SK-N-SH treated with all-trans-retinoic acid at 6 μM for 48 hours (cell line): Measurements from ENCODE around the gene UGT2B7.
"Not testable (repeated sequence)": the region's sequence is repeated elsewhere in the genome, so short reads cannot be mapped to it uniquely, and the experiment has no call there.

Experiments used
- ATAC-seq: fragments of 200-7000 bp; cut with Tn5 transposase; 3 replicates; pipeline ENCODE4 v1.9.1; 2020; ENCODE audit warnings: mild to moderate bottlenecking, moderate library complexity
- ARNTL ChIP-seq: fragments of 450-650 bp; formaldehyde crosslinking; IDR thresholded peaks from 2 replicates; pipeline ENCODE4 v1.5.0; 2020; ENCODE audit warnings: low read depth, mild to moderate bottlenecking, moderate library complexity, borderline replicate concordance
- BACH2 ChIP-seq: fragments of 250-450 bp; sonication (Bioruptor Pico); IDR thresholded peaks from 2 replicates; pipeline ENCODE4 v1.9.0; 2021; ENCODE audit warnings: mild to moderate bottlenecking, borderline replicate concordance
- CSDC2 ChIP-seq: fragments of 250-450 bp; sonication (Bioruptor Pico); IDR thresholded peaks from 2 replicates; pipeline ENCODE4 v1.5.0; 2020; ENCODE audit warnings: mild to moderate bottlenecking, moderate library complexity
- ESRRG ChIP-seq: fragments of 250-450 bp; sonication (Bioruptor Pico); IDR thresholded peaks from 2 replicates; pipeline ENCODE4 v1.6.1; 2021; ENCODE audit warnings: mild to moderate bottlenecking
- GLIS3 ChIP-seq: fragments of 250-450 bp; sonication (Bioruptor Pico); IDR thresholded peaks from 2 replicates; pipeline ENCODE4 v1.5.0; 2020; ENCODE audit warnings: mild to moderate bottlenecking, moderate library complexity
- ISL1 ChIP-seq: fragments of 250-450 bp; sonication (Bioruptor Pico); IDR thresholded peaks from 2 replicates; pipeline ENCODE4 v2.1.2; 2022; ENCODE audit warnings: mild to moderate bottlenecking, moderate library complexity
- OSR1 ChIP-seq: fragments of 250-450 bp; sonication (Bioruptor Pico); IDR thresholded peaks from 2 replicates; pipeline ENCODE4 v1.8.0; 2022; ENCODE audit warnings: moderate library complexity, mild to moderate bottlenecking, inconsistent platforms
- PATZ1 ChIP-seq: fragments of 250-450 bp; sonication (Bioruptor Pico); IDR thresholded peaks from 2 replicates; pipeline ENCODE4 v1.8.0; 2020; ENCODE audit warnings: mild to moderate bottlenecking, moderate library complexity, borderline replicate concordance
- POU6F1 ChIP-seq: fragments of 250-450 bp; sonication (Bioruptor Pico); IDR thresholded peaks from 2 replicates; pipeline ENCODE4 v1.8.0; 2021; ENCODE audit warnings: low read depth, mild to moderate bottlenecking, moderate library complexity, borderline replicate concordance
- PPARA ChIP-seq: fragments of 250-450 bp; sonication (Bioruptor Pico); IDR thresholded peaks from 2 replicates; pipeline ENCODE4 v1.5.0; 2020; ENCODE audit warnings: mild to moderate bottlenecking, borderline replicate concordance
- RARB ChIP-seq: fragments of 250-450 bp; sonication (Bioruptor Pico); IDR thresholded peaks from 2 replicates; pipeline ENCODE4 v1.8.0; 2021; ENCODE audit warnings: mild to moderate bottlenecking, moderate library complexity
- TCF4 ChIP-seq: fragments of 250-450 bp; sonication (Bioruptor Pico); IDR thresholded peaks from 2 replicates; pipeline ENCODE4 v1.8.0; 2021; ENCODE audit warnings: mild to moderate bottlenecking, moderate library complexity, borderline replicate concordance
- TOX ChIP-seq: fragments of 250-450 bp; sonication (Bioruptor Pico); IDR thresholded peaks from 2 replicates; pipeline ENCODE4 v1.8.0; 2021; ENCODE audit warnings: mild to moderate bottlenecking, moderate library complexity, borderline replicate concordance
- TSHZ2 ChIP-seq: fragments of 250-450 bp; sonication (Bioruptor Pico); IDR thresholded peaks from 2 replicates; pipeline ENCODE4 v1.5.0; 2020; ENCODE audit warnings: mild to moderate bottlenecking, moderate library complexity
- ZFP3 ChIP-seq: fragments of 250-450 bp; sonication (Bioruptor Pico); IDR thresholded peaks from 2 replicates; pipeline ENCODE4 v1.5.0; 2020; ENCODE audit warnings: mild to moderate bottlenecking, moderate library complexity
- ZFP30 ChIP-seq: fragments of 450-650 bp; formaldehyde crosslinking; IDR thresholded peaks from 2 replicates; pipeline ENCODE4 v1.5.0; 2022; ENCODE audit warnings: mild to moderate bottlenecking, moderate library complexity
- ZNF565 ChIP-seq: fragments of 450-650 bp; formaldehyde crosslinking; conservative IDR thresholded peaks from 2 replicates; pipeline ENCODE4 v1.5.0; 2020; ENCODE audit warnings: low read depth, mild to moderate bottlenecking, moderate library complexity
- ZNF8 ChIP-seq: fragments of 450-650 bp; formaldehyde crosslinking; IDR thresholded peaks from 2 replicates; pipeline ENCODE4 v1.5.0; 2020; ENCODE audit warnings: mild to moderate bottlenecking, moderate library complexity

UGT2B7 gene

GRCh38 chr4:69098470-69098869, 2.2 kb downstream of the UGT2B7 start:
- TF ChIP-seq GLIS3 (CRISPR knock-in tag), result no peak
- TF ChIP-seq PATZ1, result no peak
- TF ChIP-seq TSHZ2 (CRISPR knock-in tag), result no peak
- TF ChIP-seq ISL1 (CRISPR knock-in tag), result no peak
- no peak for TF ChIP-seq TOX
- TF ChIP-seq CSDC2 (CRISPR knock-in tag), result no peak
- TF ChIP-seq PPARA (CRISPR knock-in tag), result no peak
- TF ChIP-seq TCF4, result no peak
- no peak for TF ChIP-seq BACH2
- no peak for TF ChIP-seq ARNTL (CRISPR knock-in tag)
- no peak for TF ChIP-seq POU6F1 (CRISPR knock-in tag)
- no peak for TF ChIP-seq ZNF565 (CRISPR knock-in tag)
- TF ChIP-seq OSR1, result no peak
- no peak for TF ChIP-seq ZNF8 (CRISPR knock-in tag)
- TF ChIP-seq ZFP3 (CRISPR knock-in tag), result no peak
- no peak for ATAC-seq

GRCh38 chr4:69099910-69100309, 3.6 kb downstream of the UGT2B7 start:
- TF ChIP-seq ESRRG (CRISPR knock-in tag), result no peak
- TF ChIP-seq ZFP30 (CRISPR knock-in tag), result no peak
- no peak for TF ChIP-seq RARB (CRISPR knock-in tag)
- no peak for TF ChIP-seq TOX
- TF ChIP-seq TCF4, result no peak
- TF ChIP-seq GLIS3 (CRISPR knock-in tag), result no peak
- no peak for TF ChIP-seq TSHZ2 (CRISPR knock-in tag)
- no peak for TF ChIP-seq POU6F1 (CRISPR knock-in tag)
- no peak for TF ChIP-seq ZNF565 (CRISPR knock-in tag)
- TF ChIP-seq OSR1, result no peak
- no peak for TF ChIP-seq BACH2
- no peak for ATAC-seq

GRCh38 chr4:69102668-69103067, 6.4 kb downstream of the UGT2B7 start:
- ATAC-seq, result not testable (repeated sequence)
